D721Med (cell line): Measurements from ENCODE around the gene TMEM132A.

Experiments used
- DNase-seq: peaks from one replicate; pipeline ENCODE4 v3.0.0; 2011; ENCODE audit warnings: low spot score; ENCODE audit not compliant: insufficient read length
- FAIRE-seq: peaks from 2 replicates; lab custom pipeline; 2011; peaks lifted over from hg19 to GRCh38; lab: Jason Lieb, UNC
- TF ChIP-seq, protein P1 (sequence below): IDR thresholded peaks from 2 replicates; pipeline ENCODE4 v1.5.1; 2012; ENCODE audit warnings: mild to moderate bottlenecking, control low read depth; ENCODE audit not compliant: insufficient read depth; ENCODE audit errors: missing control alignments

Gene TMEM132A

DNA sequence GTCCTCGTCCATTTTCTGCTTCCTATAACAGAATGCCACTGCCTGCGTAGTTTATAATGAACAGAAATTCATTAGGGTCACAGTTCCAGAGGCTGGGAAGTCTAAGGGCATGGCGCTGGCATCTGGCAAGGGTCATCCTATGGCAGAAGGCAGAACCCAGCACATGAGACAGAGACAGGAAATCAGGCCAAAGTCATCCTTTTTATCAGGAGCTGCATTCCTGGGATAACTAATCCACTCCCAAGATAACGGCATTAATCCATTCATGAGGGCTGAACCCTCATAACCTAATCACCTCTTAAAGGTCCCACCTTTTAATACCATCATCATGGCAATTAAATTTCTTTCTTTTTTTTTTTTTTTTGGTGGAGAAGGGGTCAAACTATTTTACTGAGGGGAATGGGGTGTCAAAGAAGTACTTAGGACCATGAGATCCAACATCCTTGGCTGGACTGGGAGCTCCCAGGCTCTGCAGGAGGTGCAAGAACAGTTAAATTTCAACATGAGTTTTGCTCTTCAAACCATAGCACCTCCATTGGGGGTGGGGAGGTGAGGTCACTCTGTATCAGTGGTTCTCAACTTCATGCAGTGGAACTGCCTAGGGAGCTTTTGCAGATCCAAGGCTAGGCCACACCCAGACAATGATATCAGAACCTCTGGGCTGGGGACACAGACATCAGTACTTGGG is 5.9 kb upstream of the TMEM132A start:
- FAIRE-seq (no peak), DNase-seq (no peak)
- TF ChIP-seq, protein P1, sequence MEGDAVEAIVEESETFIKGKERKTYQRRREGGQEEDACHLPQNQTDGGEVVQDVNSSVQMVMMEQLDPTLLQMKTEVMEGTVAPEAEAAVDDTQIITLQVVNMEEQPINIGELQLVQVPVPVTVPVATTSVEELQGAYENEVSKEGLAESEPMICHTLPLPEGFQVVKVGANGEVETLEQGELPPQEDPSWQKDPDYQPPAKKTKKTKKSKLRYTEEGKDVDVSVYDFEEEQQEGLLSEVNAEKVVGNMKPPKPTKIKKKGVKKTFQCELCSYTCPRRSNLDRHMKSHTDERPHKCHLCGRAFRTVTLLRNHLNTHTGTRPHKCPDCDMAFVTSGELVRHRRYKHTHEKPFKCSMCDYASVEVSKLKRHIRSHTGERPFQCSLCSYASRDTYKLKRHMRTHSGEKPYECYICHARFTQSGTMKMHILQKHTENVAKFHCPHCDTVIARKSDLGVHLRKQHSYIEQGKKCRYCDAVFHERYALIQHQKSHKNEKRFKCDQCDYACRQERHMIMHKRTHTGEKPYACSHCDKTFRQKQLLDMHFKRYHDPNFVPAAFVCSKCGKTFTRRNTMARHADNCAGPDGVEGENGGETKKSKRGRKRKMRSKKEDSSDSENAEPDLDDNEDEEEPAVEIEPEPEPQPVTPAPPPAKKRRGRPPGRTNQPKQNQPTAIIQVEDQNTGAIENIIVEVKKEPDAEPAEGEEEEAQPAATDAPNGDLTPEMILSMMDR = no peak

GRCh38 chr11:60918939-60919265 is 5.4 kb upstream of the TMEM132A start:
- TF ChIP-seq, protein P1 = no peak
- no peak for FAIRE-seq
- DNase-seq = no peak

- TF ChIP-seq, protein P1 = no peak
- DNase-seq (no peak), FAIRE-seq (no peak)
Observed at GRCh38 chr11:60919320-60919719, 4.9 kb upstream of the TMEM132A start.

GRCh38 chr11:60919956-60920355 is 4.3 kb upstream of the TMEM132A start:
- FAIRE-seq = no peak
- TF ChIP-seq, protein P1 = no peak
- no peak for DNase-seq

- TF ChIP-seq, protein P1 = no peak
- DNase-seq (no peak), FAIRE-seq (no peak)
Observed at GRCh38 chr11:60921259-60921658, 3.0 kb upstream of the TMEM132A start.

- DNase-seq (no peak), FAIRE-seq (no peak)
- TF ChIP-seq, protein P1 = no peak
Observed at GRCh38 chr11:60921777-60922335, 2.4 kb upstream of the TMEM132A start.

- FAIRE-seq (no peak), DNase-seq (no peak)
- TF ChIP-seq, protein P1 = no peak
Observed at GRCh38 chr11:60922906-60923305, 1.4 kb upstream of the TMEM132A start.
